H1 (cell line): Measurements from ENCODE around the gene AVPR2. TPM values are rescaled to one million over a fixed set of nuclear protein-coding genes. Genes with fewer than 3 reads are reported as not detected.

Source experiments
- CTCF ChIP-seq, 3 experiments: IDR thresholded peaks; 1 replicate in 2 of 3; 2 replicates in 1 of 3; pipeline versions ENCODE4 v1.5.1 to v1.6.1; 2011; ENCODE audit warnings: low read length in 3 of 3, mild to moderate bottlenecking in 3 of 3, inconsistent platforms in 2 of 3, low read depth in 1 of 3, moderate library complexity in 1 of 3; ENCODE audit not compliant: insufficient read depth in 1 of 3; ENCODE audit errors: control extremely low read depth in 1 of 3
- EGR1 ChIP-seq: IDR thresholded peaks from 2 replicates; pipeline ENCODE4 v1.6.1; 2011; ENCODE audit warnings: low read depth, low read length, borderline replicate concordance
- GTF2F1 ChIP-seq: IDR thresholded peaks from 2 replicates; pipeline ENCODE4 v1.6.1; 2012; ENCODE audit warnings: low read depth, low read length, improper control_type of control experiment, borderline replicate concordance
- KDM4A ChIP-seq: IDR thresholded peaks from one replicate; pipeline ENCODE4 v1.7.1; 2012; ENCODE audit warnings: low read depth, mild to moderate bottlenecking, moderate library complexity, low read length, inconsistent platforms; ENCODE audit not compliant: severe bottlenecking
- MAX ChIP-seq: IDR thresholded peaks from 2 replicates; pipeline ENCODE4 v1.6.1; 2012; ENCODE audit warnings: inconsistent platforms
- NRF1 ChIP-seq: IDR thresholded peaks from 2 replicates; pipeline ENCODE4 v1.6.1; 2011; ENCODE audit warnings: mild to moderate bottlenecking, low read depth, low read length, improper control_type of control experiment
- POU5F1 ChIP-seq: IDR thresholded peaks from 2 replicates; pipeline ENCODE4 v1.6.1; 2011; ENCODE audit warnings: low read depth, mild to moderate bottlenecking, low read length, moderate library complexity
- RAD21 ChIP-seq, 2 experiments: IDR thresholded peaks in 1 of 2; conservative IDR thresholded peaks in 1 of 2; 2 replicates each; pipeline ENCODE4 v1.6.1; 2011; ENCODE audit warnings: low read depth in 2 of 2, low read length in 2 of 2, improper control_type of control experiment in 1 of 2, inconsistent platforms in 1 of 2, mild to moderate bottlenecking in 1 of 2, moderate library complexity in 1 of 2
- SRF ChIP-seq: IDR thresholded peaks from 2 replicates; pipeline ENCODE4 v1.6.1; 2011; ENCODE audit warnings: mild to moderate bottlenecking, low read depth, low read length, moderate library complexity
- TAF7 ChIP-seq: optimal IDR thresholded peaks from 2 replicates; pipeline ENCODE3; 2011; ENCODE audit warnings: low read depth, mild to moderate bottlenecking, inconsistent platforms, low read length, moderate library complexity, borderline replicate concordance
- YY1 ChIP-seq: IDR thresholded peaks from 2 replicates; pipeline ENCODE4 v1.6.1; 2011; ENCODE audit warnings: low read depth, mild to moderate bottlenecking, low read length
- polyA plus RNA-seq, 7 experiments: library from polyadenylated mRNA; depleted of rRNA in 3 of 7; stranded (reverse) in 5 of 7; unstranded in 2 of 7; fragments of >200 nt in 5 of 7; fragments of 200-250 nt in 2 of 7; gene quantifications; 1 replicate in 5 of 7; 2 replicates in 1 of 7; 4 replicates in 1 of 7; pipeline versions ENCODE4 v1.2.1 to v1.2.3, GENCODE V29; 2011 to 2013; ENCODE audit warnings: missing spikeins in 2 of 7, mixed read lengths in 2 of 7
- total RNA-seq: library from RNA; stranded (reverse); fragmentation: NEBNext Ultra II Directional; extraction: Animal tissue kit (Norgen Biotek cat#: 25700); gene quantifications from 2 replicates; pipeline ENCODE4 v1.2.1, GENCODE V29; 2021
- TF ChIP-seq, protein P1 (sequence below): IDR thresholded peaks from 2 replicates; pipeline ENCODE4 v1.6.1; 2012; ENCODE audit warnings: inconsistent platforms

Gene AVPR2
- total and polyA plus RNA-seq, 2 of the 8 experiments (the other 6 are each of a cell fraction or from before 2014, with no cell fraction given): 0.09 TPM; not detected in 1

DNA sequence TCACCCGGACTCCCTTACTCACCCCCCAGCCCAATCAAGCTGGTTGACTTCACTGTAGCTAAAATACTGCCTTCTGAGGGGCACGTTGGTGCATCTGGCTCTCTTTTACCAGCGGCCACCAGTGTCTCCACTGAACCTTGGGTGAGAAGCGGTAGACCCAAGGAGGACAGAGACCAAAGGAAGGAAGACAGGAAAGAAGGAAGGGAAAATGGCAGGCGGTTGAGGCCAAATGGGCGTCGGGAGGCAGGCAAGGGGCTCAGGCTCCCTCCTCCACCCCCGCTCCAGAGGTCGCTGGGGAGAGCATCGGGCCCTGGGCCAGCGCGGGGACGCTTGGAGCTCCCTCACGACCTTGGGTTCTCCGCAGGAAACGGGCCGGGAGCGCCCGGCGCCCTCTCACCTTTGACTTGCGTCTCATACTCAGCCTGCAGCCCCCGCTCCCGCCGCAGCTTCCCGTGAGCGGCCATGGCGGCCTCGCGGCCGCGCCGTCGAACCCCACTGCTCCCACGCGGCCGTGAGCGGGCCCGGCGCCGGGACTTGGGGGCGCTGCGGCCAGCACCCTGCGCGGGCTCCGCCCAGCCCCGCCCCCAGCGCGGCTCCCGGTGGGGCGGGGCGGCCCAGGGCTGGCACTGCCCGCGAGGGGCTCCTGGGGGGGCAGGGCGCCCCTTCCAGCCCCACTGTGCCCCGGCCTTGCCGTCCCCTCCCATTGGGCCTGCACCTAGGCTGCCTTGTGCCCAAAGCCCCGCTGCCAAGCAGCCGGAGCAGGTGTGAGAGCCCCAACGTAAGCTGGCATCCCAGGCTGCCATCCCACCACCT is 21.5 kb downstream of the AVPR2 start, which contains the start of gene ARHGAP4 (continued):
- TF ChIP-seq RAD21 (IDR thresholded peaks at IDR 0.05 in 1 of 2, conservative IDR thresholded peaks at IDR 0.05 in 1 of 2; ENCODE audit: low read depth in 2 of 2, low read length in 2 of 2) (no peak), NRF1 (no peak), YY1 (0 out of 2 replicates have a peak, but pooled peaks have one; percentile 12), EGR1 (no peak), MAX (0 out of 2 replicates have a peak, but pooled peaks have one; percentile 18), GTF2F1 (no peak), TAF7 (peak; percentile 98), POU5F1 (no peak), KDM4A (no peak), SRF (no peak), CTCF (IDR thresholded peaks at IDR 0.05; ENCODE audit: control extremely low read depth in 1 of 3, insufficient read depth in 1 of 3, low read depth in 1 of 3, low read length in 3 of 3) (no peak)
- TF ChIP-seq, protein P1, sequence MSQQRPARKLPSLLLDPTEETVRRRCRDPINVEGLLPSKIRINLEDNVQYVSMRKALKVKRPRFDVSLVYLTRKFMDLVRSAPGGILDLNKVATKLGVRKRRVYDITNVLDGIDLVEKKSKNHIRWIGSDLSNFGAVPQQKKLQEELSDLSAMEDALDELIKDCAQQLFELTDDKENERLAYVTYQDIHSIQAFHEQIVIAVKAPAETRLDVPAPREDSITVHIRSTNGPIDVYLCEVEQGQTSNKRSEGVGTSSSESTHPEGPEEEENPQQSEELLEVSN: no peak
